Activated T-cell treated with anti-CD3 and anti-CD28 coated beads, Interleukin-2, amount 50 U/mL, for 1 hour (primary cell): Measurements from ENCODE around the gene CIITA.

Experiments
- DNase-seq: peaks from one replicate; pipeline ENCODE4 v3.0.0-alpha.2; 2020

The CIITA gene

DNA sequence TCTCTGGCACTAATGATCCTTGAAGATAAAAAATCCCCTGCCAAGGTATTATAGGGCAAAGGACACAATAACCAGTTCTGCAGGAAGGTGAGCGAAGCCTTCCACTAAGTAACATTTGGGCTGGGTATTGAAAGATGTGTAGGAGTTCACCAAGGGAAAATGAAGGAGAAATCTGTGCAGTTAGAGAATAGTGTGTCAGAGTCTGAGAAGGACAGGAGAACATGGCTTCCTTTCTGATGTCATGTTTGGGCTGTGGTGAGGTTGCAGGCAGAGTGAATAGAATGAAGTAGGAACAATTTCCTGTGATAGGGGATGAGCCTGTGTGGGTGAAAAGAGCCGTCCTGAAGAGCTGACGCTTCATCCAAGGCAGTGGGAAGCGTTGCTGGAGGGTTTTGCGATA is 24.1 kb upstream of the CIITA start:
- DNase-seq = no peak

- DNase-seq = no peak
Measured at GRCh38 chr16:10856042-10856441, 21.0 kb upstream of the CIITA start.

DNA sequence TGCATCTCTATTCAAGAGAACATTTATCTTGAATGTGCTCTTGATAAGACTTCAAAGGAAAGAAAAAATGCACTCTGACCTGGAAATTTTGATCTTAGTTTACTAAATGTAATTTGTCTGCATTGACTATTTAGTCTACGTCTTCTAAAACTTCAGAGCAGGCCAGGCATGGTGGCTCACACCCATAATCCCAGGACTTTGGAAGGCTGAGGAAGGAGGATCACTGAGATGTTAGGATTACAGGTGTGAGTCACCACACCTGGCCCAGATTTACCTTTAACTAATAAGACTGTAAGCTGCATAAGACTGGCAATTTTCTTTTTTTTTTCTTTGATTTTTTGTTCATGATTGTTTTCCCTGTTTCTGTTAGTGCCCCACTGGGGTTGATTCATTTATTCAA is 18.8 kb upstream of the CIITA start:
- DNase-seq = no peak

GRCh38 chr16:10859020-10859419 is 18.0 kb upstream of the CIITA start:
- no peak for DNase-seq

GRCh38 chr16:10859658-10860057 is 17.3 kb upstream of the CIITA start:
- no peak for DNase-seq

GRCh38 chr16:10862438-10862837 is 14.6 kb upstream of the CIITA start:
- no peak for DNase-seq

DNA sequence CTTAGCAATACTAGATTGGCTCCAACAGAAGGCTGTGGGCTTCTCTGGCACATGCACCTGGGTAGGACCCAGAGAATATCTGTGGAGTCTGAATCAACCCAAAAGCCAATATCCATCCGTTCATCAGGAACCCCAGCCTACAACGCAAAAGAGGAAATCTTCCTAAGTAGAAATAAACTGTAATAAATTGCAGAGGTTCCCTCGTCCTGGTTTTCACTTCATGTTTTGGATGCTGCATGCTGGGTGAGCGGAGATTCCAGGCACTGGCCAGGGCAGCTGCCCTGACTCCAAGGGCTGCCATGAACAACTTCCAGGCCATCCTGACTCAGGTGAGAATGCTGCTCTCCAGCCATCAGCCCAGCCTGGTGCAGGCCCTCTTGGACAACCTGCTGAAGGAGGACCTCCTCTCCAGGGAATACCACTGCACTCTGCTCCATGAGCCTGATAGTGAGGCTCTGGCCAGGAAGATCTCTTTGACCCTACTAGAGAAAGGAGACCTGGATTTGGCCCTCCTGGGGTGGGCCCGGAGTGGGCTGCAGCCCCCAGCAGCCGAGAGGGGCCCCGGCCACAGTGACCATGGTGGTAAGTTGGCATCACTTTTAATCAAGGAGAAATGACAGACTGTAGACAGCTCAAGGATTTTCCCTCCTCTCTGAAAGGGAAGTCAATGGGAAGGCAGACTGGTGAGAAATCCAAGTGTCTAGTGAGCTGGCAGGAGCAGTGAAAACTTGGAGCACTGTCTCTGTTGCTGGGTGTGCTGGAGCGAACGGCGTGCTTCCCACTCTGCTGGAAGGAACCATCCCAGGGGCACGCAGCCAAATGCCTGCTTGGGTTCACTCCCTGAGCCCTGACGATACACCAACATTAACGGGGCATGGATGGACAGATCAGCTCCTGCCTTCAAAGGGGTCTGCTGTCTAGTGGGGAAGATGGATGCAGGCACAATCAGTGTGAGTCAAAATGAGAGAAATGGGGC is 10.7 kb upstream of the CIITA start:
- no peak for DNase-seq

DNA sequence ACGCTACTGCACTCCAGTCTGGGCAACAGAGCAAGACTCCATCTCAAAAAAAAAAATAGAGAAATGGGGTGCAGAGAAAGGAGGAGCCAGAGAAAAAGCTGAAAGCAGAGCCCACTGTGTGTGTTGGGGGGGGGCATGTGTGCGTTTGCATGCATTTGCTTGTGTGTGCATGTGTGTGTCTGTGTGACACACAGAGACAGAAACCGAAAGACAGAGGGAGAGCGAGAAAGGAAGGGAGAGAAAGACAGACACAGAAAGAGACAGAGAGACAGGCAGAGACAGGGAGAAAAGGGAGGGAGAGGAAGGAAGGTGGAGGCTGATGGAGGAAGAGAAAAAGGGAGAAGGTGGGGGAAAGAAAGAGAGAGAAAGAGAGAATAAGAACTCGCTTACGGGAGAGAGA is 9.8 kb upstream of the CIITA start:
- no peak for DNase-seq

- DNase-seq = no peak
Measured at GRCh38 chr16:10868104-10868595, 8.9 kb upstream of the CIITA start.

DNA sequence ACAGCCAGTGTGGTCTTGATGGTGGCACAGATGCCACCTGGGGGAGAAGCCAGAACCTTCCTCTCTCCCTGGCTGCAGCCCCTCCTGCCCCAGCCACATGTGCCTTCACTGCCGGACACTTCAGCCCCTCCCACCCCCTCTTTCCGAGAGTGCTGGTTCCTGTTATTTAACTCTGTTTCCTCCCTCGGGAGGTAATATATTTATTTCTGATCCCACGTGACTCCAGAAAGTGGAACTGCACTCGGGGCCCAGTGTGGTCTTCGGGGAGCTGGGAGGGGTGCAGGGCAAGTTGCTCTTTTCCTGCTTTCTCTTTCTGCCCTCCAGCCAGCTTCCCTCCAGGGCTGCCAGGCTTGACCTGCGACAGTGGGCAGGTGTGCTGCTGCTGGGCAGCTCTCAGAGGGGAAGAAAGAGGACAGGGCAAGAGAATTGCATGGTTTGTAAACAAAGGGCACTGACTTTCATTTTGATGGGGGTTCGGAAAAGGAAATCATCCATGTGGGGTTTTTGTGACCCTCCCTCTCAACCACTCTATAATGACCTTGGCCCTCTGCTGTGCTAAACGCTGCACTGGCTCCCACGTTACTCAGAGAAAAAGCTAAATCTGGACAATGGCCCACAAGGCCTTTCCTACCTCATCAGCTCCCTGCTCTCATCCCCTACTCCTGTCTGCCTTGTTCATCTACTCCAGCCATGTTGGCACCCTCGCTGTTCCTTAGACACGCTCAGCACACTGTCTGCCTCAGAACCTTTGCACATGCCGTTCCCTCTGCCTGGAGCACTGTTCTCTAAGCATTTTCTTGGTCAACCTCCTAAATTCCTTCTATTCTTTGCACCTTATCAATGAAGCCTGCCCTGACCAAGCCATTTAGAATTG is 8.2 kb upstream of the CIITA start:
- DNase-seq = no peak

GRCh38 chr16:10870137-10870776 is 6.7 kb upstream of the CIITA start:
- DNase-seq = no peak

- no peak for DNase-seq
Measured at GRCh38 chr16:10870808-10871156, 6.2 kb upstream of the CIITA start.

DNA sequence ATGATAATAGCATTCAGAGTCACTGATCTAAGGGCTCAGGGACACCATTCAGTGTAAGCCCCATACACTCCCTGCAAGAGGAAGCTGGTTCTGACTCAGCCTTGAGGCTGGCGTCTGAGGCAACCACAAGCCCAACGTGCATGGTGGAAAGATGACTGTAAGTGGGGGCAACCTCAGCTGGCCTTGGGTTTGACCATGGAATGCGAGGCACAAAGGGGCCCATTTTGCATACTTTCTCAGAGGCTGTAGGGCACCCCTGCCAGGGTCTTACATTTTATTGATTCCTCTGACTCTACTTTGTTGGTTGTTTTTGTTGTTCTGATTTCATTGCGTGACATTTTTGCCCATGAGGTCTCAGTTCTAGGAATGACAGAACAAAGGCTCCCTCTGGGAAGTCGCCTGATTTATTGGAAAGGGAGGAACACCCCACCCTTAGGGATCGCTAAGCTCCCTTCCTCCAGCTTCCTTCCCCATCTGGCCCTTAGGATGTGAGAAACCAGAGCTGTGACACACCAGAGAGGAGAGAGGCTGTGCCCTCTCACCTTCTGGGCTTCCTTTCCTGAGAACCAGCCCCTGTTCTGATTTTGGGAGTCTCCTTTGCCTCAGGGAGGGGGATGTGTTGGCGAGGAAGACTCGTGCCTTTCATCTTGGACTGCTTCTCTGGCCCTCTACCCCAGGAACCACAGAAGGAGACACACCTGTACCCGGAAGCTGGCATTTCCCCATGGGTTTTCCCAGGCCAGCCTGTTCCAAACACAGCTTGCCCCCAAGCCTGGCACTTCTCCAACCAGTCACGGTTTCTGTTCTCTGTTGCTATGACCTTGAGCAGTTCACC is 5.6 kb upstream of the CIITA start:
- DNase-seq = no peak

DNA sequence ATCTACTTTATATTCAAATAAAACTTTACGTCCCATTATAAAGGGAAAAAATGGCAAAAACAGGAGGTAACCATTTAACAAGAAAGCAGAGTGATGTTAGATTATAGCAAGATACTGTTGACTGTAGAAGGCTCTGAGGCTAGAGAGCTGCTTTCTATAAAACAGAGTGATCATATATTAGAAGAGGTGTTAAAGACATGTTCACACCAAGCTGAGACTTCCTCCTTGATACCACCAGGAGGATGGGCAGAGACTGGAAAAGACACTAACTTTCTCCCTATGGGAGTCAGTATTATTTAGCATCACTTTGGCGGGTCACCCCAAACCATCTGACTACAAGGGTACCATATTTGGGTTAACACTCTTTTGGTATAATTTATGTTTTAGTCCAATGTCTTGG is 687 bp upstream of the CIITA start:
- no peak for DNase-seq

DNA sequence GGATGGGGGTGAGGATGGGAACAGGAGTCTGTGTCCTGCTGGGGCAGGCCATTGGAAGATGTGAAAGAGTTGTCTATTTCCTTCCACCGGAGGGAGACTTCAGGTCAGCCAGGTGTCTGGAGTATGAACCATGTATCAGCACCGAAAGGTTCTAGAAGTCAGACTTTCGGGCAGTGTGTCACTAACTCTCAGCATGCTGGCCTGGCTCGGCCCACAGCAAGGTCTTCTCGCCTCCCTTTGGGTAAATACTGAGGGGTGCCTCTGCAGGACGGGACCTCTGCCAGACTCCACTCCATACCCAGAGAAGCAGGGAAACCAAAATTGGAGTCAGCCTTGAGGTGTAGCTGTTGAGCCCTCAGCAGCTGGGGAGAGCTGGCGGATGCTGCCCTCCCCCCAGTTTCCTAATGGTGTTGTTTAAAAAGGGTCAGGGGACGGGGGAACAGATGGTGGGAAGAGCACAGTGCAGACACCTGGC is 507 bp downstream of the CIITA start:
- DNase-seq = no peak

GRCh38 chr16:10878328-10878643 is 1.3 kb downstream of the CIITA start:
- DNase-seq = no peak

GRCh38 chr16:10878644-10879501 is 1.9 kb downstream of the CIITA start:
- no peak for DNase-seq

- DNase-seq = no peak
Measured at GRCh38 chr16:10879681-10880589, 2.9 kb downstream of the CIITA start.

- no peak for DNase-seq
Measured at GRCh38 chr16:10880594-10881452, 3.8 kb downstream of the CIITA start.
